Kidney (tissue), 14 donors: Measurements from ENCODE around the gene BIN1. TPM values are rescaled to one million over a fixed set of nuclear protein-coding genes. Genes with fewer than 3 reads are reported as not detected.

Source experiments
- DNase-seq, 5 donors: peaks; one replicate each; pipeline ENCODE4 v3.0.0-alpha.2; 2013 to 2020
- FAIRE-seq: peaks from 2 replicates; lab custom pipeline; 2012; peaks lifted over from hg19 to GRCh38; lab: Jason Lieb, UNC
- H3K27ac ChIP-seq, 2 donors: one replicate each; pipeline ENCODE4 v1.7.0; 2013; ENCODE audit warnings: low read depth in 2 of 2, low read length in 2 of 2, inconsistent platforms in 1 of 2
- H3K27me3 ChIP-seq: one replicate; pipeline ENCODE4 v1.7.1; 2013; ENCODE audit warnings: low read length, inconsistent platforms; ENCODE audit not compliant: control insufficient read depth, insufficient read depth
- H3K36me3 ChIP-seq, 3 donors: one replicate each; pipeline versions ENCODE4 v1.7.0 to v1.7.1; 2013; ENCODE audit warnings: low read length in 3 of 3, control low read depth in 1 of 3, inconsistent platforms in 1 of 3; ENCODE audit not compliant: insufficient read depth in 3 of 3, control insufficient read depth in 2 of 3
- H3K4me1 ChIP-seq, 3 donors: one replicate each; pipeline versions ENCODE4 v1.7.0 to v1.7.1; 2013; ENCODE audit warnings: low read length in 3 of 3, inconsistent platforms in 1 of 3, low read depth in 1 of 3; ENCODE audit not compliant: control insufficient read depth in 2 of 3, insufficient read depth in 2 of 3
- H3K4me3 ChIP-seq, 3 donors: one replicate each; pipeline versions ENCODE4 v1.7.0 to v1.8.1; 2013; ENCODE audit warnings: low read length in 3 of 3, control low read depth in 1 of 3, inconsistent platforms in 1 of 3
- H3K9ac ChIP-seq, 3 donors: one replicate each; pipeline versions ENCODE4 v1.7.0 to v1.7.1; 2013; ENCODE audit warnings: low read length in 3 of 3, control low read depth in 1 of 3, inconsistent platforms in 1 of 3
- H3K9me3 ChIP-seq, 3 donors: one replicate each; pipeline versions ENCODE4 v1.7.0 to v1.7.1; 2013; ENCODE audit warnings: low read length in 3 of 3, control low read depth in 1 of 3, inconsistent platforms in 1 of 3; ENCODE audit not compliant: control insufficient read depth in 2 of 3, insufficient read depth in 1 of 3
- intact Hi-C: fragments of 100-400 bp; cut with DNase I; formaldehyde crosslinking; loops from one replicate; pipeline ENCODE4 v1.11.1; 2022
- polyA plus RNA-seq: library from polyadenylated mRNA; stranded (reverse); fragments of 350-450 nt; fragmentation: Illumina TruSeq; extraction: RNeasy Lipid Tissue Mini Kit (QIAGEN cat#74804); gene quantifications from one replicate; pipeline ENCODE4 v1.2.3, GENCODE V29; 2014; ENCODE audit warnings: low read depth, low replicate concordance; ENCODE audit not compliant: insufficient read depth
- total RNA-seq: library from RNA; stranded (reverse); fragmentation: NEBNext Ultra II Directional; extraction: Animal tissue kit (Norgen Biotek cat#: 25700); gene quantifications from one replicate; pipeline ENCODE4 v1.2.1, GENCODE V29; 2021
- TF ChIP-seq, protein P1 (sequence below): IDR thresholded peaks from 3 replicates; pipeline ENCODE4 v1.5.1; 2012; ENCODE audit warnings: mild to moderate bottlenecking, moderate library complexity, borderline replicate concordance; ENCODE audit not compliant: insufficient read depth; ENCODE audit errors: extremely low read depth
- donor health status: control.
- donor health status: control.
- donor health status: control.
- donor health status: control.
- donor health status: control.
- donor health status: DM: yes; HTN: yes; CAD: no.
- donor health status: Normal renal cell carcinoma (clear cell type).

BIN1 gene
- total and polyA plus RNA-seq, 2 donors from 2014 or later = 121 to 167 TPM

DNA sequence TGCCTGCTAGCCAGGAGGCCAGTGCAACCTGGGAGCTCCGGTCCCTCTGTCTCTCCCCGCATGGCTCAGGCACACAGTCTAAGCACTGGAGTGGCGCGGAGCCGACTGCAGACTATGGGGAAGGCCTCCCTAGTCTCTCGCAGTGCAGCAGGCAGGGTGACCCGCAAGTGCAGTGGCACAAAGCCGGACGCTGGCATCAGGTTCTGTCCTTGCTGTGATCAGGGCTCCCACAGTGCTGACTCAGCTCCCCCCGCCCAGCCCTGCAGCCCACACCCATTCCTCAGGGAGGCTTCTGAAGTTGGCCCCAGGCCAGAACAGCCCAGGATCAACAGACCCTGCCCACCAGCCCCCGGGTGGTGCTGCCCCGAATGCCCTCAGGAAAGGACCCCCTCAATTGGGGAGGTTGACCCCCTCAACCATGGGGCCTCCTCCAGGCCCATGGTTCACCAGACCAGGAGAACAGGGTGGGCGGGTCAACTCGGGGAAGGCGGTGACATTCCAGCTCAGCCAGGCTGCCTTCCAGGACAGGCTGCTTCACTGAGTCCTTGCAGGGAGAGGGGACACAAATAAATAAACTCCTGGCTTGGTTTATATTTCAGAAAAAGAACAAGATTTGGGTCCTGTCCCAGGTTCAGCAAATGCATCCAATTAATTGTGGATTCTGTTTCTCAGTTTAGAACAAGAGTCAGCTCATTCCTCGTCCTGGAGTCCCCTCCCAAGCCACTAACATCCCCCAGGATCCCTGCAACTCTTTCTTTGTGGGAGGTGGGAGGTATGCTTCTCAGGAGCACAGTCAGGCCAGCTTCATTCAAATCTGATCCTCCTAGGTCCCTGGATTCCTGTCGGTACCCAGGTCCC is 12.2 kb downstream of the BIN1 start:
- Histone ChIP-seq H3K4me1 (peaks cover 7 to 47% (median 38%) of the 10 kb centered on the region in 3 donors), H3K9ac (peak overlapping the region in 1 of 3 donors; percentile 56), H3K27ac (peak overlapping the region; percentile 41 to 72), H3K4me3 (peak overlapping the region in 1 of 3 donors; percentile 27), H3K36me3 (no peaks in the 10 kb centered on the region), H3K27me3 (no peaks in the 10 kb centered on the region), H3K9me3 (no peaks in the 10 kb centered on the region)
- FAIRE-seq (no peak), DNase-seq (peak; percentile 83 to 93 (median 89))
- intact Hi-C loops = no loop called here
- TF ChIP-seq, protein P1, sequence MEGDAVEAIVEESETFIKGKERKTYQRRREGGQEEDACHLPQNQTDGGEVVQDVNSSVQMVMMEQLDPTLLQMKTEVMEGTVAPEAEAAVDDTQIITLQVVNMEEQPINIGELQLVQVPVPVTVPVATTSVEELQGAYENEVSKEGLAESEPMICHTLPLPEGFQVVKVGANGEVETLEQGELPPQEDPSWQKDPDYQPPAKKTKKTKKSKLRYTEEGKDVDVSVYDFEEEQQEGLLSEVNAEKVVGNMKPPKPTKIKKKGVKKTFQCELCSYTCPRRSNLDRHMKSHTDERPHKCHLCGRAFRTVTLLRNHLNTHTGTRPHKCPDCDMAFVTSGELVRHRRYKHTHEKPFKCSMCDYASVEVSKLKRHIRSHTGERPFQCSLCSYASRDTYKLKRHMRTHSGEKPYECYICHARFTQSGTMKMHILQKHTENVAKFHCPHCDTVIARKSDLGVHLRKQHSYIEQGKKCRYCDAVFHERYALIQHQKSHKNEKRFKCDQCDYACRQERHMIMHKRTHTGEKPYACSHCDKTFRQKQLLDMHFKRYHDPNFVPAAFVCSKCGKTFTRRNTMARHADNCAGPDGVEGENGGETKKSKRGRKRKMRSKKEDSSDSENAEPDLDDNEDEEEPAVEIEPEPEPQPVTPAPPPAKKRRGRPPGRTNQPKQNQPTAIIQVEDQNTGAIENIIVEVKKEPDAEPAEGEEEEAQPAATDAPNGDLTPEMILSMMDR = no peak

- no peak overlapping the region for H3K9ac ChIP-seq
- FAIRE-seq (no peak), DNase-seq (peak in 3 of 5 donors; percentile 54 to 62 (median 61))
- H3K27me3 ChIP-seq = no peaks in the 10 kb centered on the region
- intact Hi-C loops = no loop called here
- peaks cover 7 to 47% (median 38%) of the 10 kb centered on the region in 3 donors for H3K4me1 ChIP-seq
- H3K27ac ChIP-seq = peak overlapping the region; percentile 41 to 72
- H3K36me3 ChIP-seq = no peaks in the 10 kb centered on the region
- H3K9me3 ChIP-seq = no peaks in the 10 kb centered on the region
- H3K4me3 ChIP-seq = peak overlapping the region in 1 of 3 donors; percentile 27
- TF ChIP-seq, protein P1 = no peak
These were observed 13.2 kb downstream of the BIN1 start for GRCh38 chr2:127093648-127094210.

DNA sequence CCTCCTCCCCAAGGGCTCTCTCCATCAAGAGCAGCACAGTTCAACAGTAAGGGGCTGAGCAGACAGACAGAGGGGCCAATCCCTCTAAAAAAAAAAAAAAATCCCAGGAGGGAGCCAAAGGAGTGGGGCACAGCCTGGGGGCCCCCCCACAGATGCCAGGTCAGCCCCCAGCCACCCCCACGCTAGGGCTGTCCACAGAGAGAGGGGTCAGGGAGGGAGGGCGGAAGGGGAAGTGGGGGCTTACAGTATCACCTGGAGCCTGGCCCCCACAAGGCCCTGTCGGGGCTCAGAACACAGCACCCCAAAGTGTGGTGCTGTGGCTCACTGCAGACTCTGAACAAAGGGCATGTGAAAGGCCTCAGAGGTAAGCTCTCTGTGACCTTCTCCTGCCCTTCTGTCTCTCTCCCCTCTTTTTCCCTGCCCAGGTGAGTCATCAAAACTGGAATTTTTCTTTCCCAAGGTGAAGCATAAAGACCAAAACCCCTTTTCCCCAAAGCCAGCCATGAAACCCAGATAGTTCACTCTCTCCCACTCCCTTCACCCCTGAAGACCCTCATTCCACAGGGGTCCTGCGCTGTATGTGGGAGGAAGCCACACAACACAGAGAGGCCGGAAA is 13.9 kb downstream of the BIN1 start:
- Histone ChIP-seq H3K4me3 (no peak overlapping the region), H3K36me3 (no peaks in the 10 kb centered on the region), H3K27ac (peak overlapping the region; percentile 9 to 32), H3K9ac (no peak overlapping the region), H3K9me3 (no peaks in the 10 kb centered on the region), H3K4me1 (peaks cover 7 to 50% (median 37%) of the 10 kb centered on the region in 3 donors), H3K27me3 (no peaks in the 10 kb centered on the region)
- intact Hi-C loops = no loop called here
- DNase-seq = peak in 2 of 5 donors; percentile 32 to 52
- no peak for FAIRE-seq
- TF ChIP-seq, protein P1 = no peak
